Panc1 (cell line): Measurements from ENCODE around the gene C14orf132. TPM values are rescaled to one million over a fixed set of nuclear protein-coding genes. Genes with fewer than 3 reads are reported as not detected.

ENCODE experiments used
- ATAC-seq: fragments of 200-7000 bp; cut with Tn5 transposase; 2 replicates; pipeline ENCODE4 v1.9.1; 2020; ENCODE audit warnings: mild to moderate bottlenecking, moderate library complexity
- BruUV-seq: library from RNA; stranded (reverse); fragments of 400-500 nt; replicated peaks from 2 replicates; lab custom pipeline; 2021; lab: Mats Ljungman, UMichigan
- CTCF ChIA-PET: fragments of 300-600 bp; sonication (Branson Sonifier 250); formaldehyde crosslinking; loops from one replicate; lab custom pipeline; 2022; ENCODE audit warnings: antibody characterized with exemption; lab: Charles Lee
- POLR2A ChIA-PET: fragments of 300-600 bp; sonication (Branson Sonifier 250); formaldehyde crosslinking; loops from one replicate; lab custom pipeline; 2022; ENCODE audit warnings: antibody characterized with exemption; lab: Charles Lee
- DNase-seq: peaks from one replicate; pipeline ENCODE4 v3.0.0-alpha.2; 2010; ENCODE audit warnings: low read depth, low spot score
- H3K27ac ChIP-seq: 2 replicates; pipeline ENCODE4 v1.5.1; 2011; ENCODE audit warnings: mild to moderate bottlenecking, low read length, inconsistent platforms
- H3K27me3 ChIP-seq: fragments of 200-500 bp; sonication (Bioruptor generic); 2 replicates; pipeline ENCODE4 v1.6.0; 2014; ENCODE audit warnings: low read length, inconsistent platforms; ENCODE audit not compliant: control insufficient read depth, insufficient read depth
- H3K36me3 ChIP-seq: fragments of 200-500 bp; sonication (Bioruptor generic); 2 replicates; pipeline ENCODE4 v1.5.1; 2014; ENCODE audit warnings: inconsistent platforms, mild to moderate bottlenecking, low read length, moderate library complexity; ENCODE audit not compliant: control insufficient read depth, insufficient read depth
- H3K4me1 ChIP-seq: 2 replicates; pipeline ENCODE4 v1.5.1; 2011; ENCODE audit warnings: inconsistent platforms, mild to moderate bottlenecking, low read length, moderate library complexity; ENCODE audit not compliant: control insufficient read depth, insufficient read depth
- H3K4me3 ChIP-seq, 2 experiments: 2 replicates each; pipeline ENCODE4 v1.5.1; 2011 to 2012; ENCODE audit warnings: low read depth in 2 of 2, low read length in 2 of 2, mild to moderate bottlenecking in 2 of 2, inconsistent platforms in 1 of 2, moderate library complexity in 1 of 2
- H3K9me3 ChIP-seq: fragments of 200-500 bp; sonication (Bioruptor generic); 2 replicates; pipeline ENCODE4 v1.5.1; 2014; ENCODE audit warnings: low read depth, mild to moderate bottlenecking, inconsistent platforms, low read length, moderate library complexity; ENCODE audit not compliant: control insufficient read depth, insufficient read depth
- CTCF ChIP-seq: fragments of 450-650 bp; IDR thresholded peaks from 2 replicates; pipeline ENCODE4 v1.5.1; 2017; ENCODE audit warnings: mild to moderate bottlenecking
- POLR2AphosphoS5 ChIP-seq: IDR thresholded peaks from 2 replicates; pipeline ENCODE4 v1.6.1; 2012; ENCODE audit warnings: mild to moderate bottlenecking, low read depth, low read length, moderate library complexity
- SIN3A ChIP-seq: IDR thresholded peaks from 2 replicates; pipeline ENCODE4 v1.6.1; 2012; ENCODE audit warnings: low read depth, mild to moderate bottlenecking, low read length, moderate library complexity, borderline replicate concordance; ENCODE audit not compliant: insufficient read depth
- TCF7L2 ChIP-seq: IDR thresholded peaks from 2 replicates; pipeline ENCODE4 v1.6.1; 2011; ENCODE audit warnings: mild to moderate bottlenecking, low read depth, low read length, inconsistent platforms
- in situ Hi-C: cut with HindIII; loops from 2 replicates; pipeline ENCODE4 v1.10.0; 2016; ENCODE audit warnings: low sequenced_read_pairs, low pct_unique_long_range_greater_than_20kb
- intact Hi-C: fragments of 100-400 bp; cut with micrococcal nuclease; formaldehyde crosslinking; loops from one replicate; pipeline ENCODE4 v1.10.0; 2022; ENCODE audit not compliant: unreplicated experiment
- total RNA-seq: library from RNA; stranded (reverse); gene quantifications from one replicate; pipeline ENCODE4 v1.2.1, GENCODE V29; 2021; ENCODE audit not compliant: unreplicated experiment
- TF ChIP-seq, protein P1 (sequence below), 2 experiments: IDR thresholded peaks; 2 replicates each; pipeline ENCODE4 v1.6.1; 2011 to 2012; ENCODE audit warnings: low read depth in 2 of 2, control low read depth in 1 of 2, low read length in 1 of 2, mild to moderate bottlenecking in 1 of 2, moderate library complexity in 1 of 2; ENCODE audit not compliant: insufficient read depth in 1 of 2

C14orf132 gene
- total RNA-seq, 1 experiment from 2014 or later, result 23.0 TPM

DNA sequence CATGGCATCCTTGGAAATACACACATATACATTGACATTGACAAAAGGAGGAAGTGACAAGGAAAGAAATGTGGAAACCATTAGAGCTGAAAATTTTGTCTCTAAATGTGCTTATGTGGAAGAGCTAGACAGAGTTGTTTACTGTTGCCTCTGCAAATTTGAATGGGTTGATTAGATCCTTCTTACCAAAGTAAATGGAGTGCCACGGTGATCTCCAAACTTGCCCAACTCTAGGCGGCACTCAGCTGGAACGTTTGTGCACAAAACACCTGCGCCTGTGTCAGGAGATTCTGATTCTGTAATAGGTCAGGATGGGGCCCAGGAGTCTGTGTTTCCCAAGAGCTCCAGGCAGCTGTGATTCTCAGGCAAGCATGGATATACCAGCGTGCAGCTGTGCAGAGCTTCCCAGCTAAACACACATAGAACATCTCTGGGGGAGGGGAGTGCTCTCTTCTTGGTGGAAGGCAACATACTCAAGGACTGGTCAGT lies 87.7 kb downstream of the C14orf132 start:
- POLR2A ChIA-PET, result no interaction called here
- ATAC-seq (no peak), DNase-seq (no peak)
- no TSS peak for BruUV-seq
- Histone ChIP-seq H3K27ac (no peak overlapping the region), H3K4me3 (no peak overlapping the region), H3K36me3 (no peaks in the 10 kb centered on the region), H3K27me3 (no peaks in the 10 kb centered on the region), H3K4me1 (no peaks in the 10 kb centered on the region), H3K9me3 (no peaks in the 10 kb centered on the region)
- TF ChIP-seq POLR2AphosphoS5, result no peak
- TF ChIP-seq, protein P1, sequence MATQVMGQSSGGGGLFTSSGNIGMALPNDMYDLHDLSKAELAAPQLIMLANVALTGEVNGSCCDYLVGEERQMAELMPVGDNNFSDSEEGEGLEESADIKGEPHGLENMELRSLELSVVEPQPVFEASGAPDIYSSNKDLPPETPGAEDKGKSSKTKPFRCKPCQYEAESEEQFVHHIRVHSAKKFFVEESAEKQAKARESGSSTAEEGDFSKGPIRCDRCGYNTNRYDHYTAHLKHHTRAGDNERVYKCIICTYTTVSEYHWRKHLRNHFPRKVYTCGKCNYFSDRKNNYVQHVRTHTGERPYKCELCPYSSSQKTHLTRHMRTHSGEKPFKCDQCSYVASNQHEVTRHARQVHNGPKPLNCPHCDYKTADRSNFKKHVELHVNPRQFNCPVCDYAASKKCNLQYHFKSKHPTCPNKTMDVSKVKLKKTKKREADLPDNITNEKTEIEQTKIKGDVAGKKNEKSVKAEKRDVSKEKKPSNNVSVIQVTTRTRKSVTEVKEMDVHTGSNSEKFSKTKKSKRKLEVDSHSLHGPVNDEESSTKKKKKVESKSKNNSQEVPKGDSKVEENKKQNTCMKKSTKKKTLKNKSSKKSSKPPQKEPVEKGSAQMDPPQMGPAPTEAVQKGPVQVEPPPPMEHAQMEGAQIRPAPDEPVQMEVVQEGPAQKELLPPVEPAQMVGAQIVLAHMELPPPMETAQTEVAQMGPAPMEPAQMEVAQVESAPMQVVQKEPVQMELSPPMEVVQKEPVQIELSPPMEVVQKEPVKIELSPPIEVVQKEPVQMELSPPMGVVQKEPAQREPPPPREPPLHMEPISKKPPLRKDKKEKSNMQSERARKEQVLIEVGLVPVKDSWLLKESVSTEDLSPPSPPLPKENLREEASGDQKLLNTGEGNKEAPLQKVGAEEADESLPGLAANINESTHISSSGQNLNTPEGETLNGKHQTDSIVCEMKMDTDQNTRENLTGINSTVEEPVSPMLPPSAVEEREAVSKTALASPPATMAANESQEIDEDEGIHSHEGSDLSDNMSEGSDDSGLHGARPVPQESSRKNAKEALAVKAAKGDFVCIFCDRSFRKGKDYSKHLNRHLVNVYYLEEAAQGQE (IDR thresholded peaks at IDR 0.05; ENCODE audit: insufficient read depth in 1 of 2, low read depth in 2 of 2, low read length in 1 of 2), result no peak
- TF ChIP-seq CTCF, result no peak
- no peak for TF ChIP-seq TCF7L2
- TF ChIP-seq SIN3A, result no peak
- CTCF ChIA-PET, result no interaction called here
- in situ Hi-C loops, result no loop called here
- intact Hi-C loops, result no loop called here

- intact Hi-C loops (no loop called here), in situ Hi-C loops (no loop called here)
- H3K9me3 ChIP-seq, result no peaks in the 10 kb centered on the region
- no peaks in the 10 kb centered on the region for H3K36me3 ChIP-seq
- POLR2A ChIA-PET, result no interaction called here
- TF ChIP-seq CTCF, result no peak
- TF ChIP-seq POLR2AphosphoS5, result no peak
- TF ChIP-seq SIN3A, result no peak
- TF ChIP-seq TCF7L2, result no peak
- TF ChIP-seq, protein P1 (IDR thresholded peaks at IDR 0.05; ENCODE audit: insufficient read depth in 1 of 2, low read depth in 2 of 2, low read length in 1 of 2), result no peak
- no peaks in the 10 kb centered on the region for H3K4me1 ChIP-seq
- no peak for DNase-seq
- no peak overlapping the region for H3K4me3 ChIP-seq
- no peak for ATAC-seq
- CTCF ChIA-PET, result no interaction called here
- no peaks in the 10 kb centered on the region for H3K27me3 ChIP-seq
- H3K27ac ChIP-seq, result no peak overlapping the region
- BruUV-seq, result no TSS peak
These were observed 90.1 kb downstream of the C14orf132 start for GRCh38 chr14:96129128-96129736.
